Measurements from ENCODE around the gene DHCR7.

DNA sequence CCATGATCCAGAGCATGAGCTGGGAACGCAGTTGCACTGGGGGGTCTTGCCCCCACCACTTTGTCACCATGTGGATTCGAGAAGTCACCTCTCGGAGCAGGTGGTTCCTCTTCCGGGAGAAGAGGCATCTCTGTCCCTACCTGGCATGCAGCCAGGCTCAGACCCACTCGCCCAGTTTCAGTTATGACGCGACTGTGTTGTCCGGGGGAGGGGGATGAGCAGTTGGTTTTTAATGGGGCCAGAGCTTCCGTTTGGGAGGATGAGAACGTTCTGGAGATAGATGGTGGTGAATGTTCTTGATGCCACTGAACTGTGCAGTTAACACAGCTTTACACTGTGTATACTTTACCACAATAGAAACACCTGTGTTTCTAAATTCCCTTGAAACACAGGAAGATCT lies 41.5 kb downstream of the DHCR7 start:
- TF ChIP-seq, protein P1, sequence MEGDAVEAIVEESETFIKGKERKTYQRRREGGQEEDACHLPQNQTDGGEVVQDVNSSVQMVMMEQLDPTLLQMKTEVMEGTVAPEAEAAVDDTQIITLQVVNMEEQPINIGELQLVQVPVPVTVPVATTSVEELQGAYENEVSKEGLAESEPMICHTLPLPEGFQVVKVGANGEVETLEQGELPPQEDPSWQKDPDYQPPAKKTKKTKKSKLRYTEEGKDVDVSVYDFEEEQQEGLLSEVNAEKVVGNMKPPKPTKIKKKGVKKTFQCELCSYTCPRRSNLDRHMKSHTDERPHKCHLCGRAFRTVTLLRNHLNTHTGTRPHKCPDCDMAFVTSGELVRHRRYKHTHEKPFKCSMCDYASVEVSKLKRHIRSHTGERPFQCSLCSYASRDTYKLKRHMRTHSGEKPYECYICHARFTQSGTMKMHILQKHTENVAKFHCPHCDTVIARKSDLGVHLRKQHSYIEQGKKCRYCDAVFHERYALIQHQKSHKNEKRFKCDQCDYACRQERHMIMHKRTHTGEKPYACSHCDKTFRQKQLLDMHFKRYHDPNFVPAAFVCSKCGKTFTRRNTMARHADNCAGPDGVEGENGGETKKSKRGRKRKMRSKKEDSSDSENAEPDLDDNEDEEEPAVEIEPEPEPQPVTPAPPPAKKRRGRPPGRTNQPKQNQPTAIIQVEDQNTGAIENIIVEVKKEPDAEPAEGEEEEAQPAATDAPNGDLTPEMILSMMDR (IDR thresholded peaks at IDR 0.05) = no peak
- TF ChIP-seq POLR2A (IDR thresholded peaks at IDR 0.05) = no peak

All from uterus (tissue), 2 donors.